ENCODE data around the gene CHPF2. TPM values are rescaled to one million over a fixed set of nuclear protein-coding genes. Genes with fewer than 3 reads are reported as not detected.

The CHPF2 gene
- polyA plus RNA-seq, 1 experiment = 32.9 TPM

GRCh38 chr7:151240536-151240935 is 8.3 kb downstream of the CHPF2 start:
- Histone ChIP-seq H3K9me3 (ENCODE audit: control insufficient read depth, insufficient read depth, low read length) (no peaks in the 10 kb centered on the region; the same call in 1 of the 2 replicates), H3K4me3 (ENCODE audit: low read depth, low read length) (no peak overlapping the region), H3K27ac (ENCODE audit: low read depth, low read length) (no peak overlapping the region), H3K27me3 (ENCODE audit: control insufficient read depth, insufficient read depth, low read length) (no peaks in the 10 kb centered on the region)
- DNase-seq (ENCODE audit: low read depth, low spot score) = no peak
- ChIA-PET CTCF (no interaction called here), POLR2A (no interaction called here)
- TF ChIP-seq, protein P1, sequence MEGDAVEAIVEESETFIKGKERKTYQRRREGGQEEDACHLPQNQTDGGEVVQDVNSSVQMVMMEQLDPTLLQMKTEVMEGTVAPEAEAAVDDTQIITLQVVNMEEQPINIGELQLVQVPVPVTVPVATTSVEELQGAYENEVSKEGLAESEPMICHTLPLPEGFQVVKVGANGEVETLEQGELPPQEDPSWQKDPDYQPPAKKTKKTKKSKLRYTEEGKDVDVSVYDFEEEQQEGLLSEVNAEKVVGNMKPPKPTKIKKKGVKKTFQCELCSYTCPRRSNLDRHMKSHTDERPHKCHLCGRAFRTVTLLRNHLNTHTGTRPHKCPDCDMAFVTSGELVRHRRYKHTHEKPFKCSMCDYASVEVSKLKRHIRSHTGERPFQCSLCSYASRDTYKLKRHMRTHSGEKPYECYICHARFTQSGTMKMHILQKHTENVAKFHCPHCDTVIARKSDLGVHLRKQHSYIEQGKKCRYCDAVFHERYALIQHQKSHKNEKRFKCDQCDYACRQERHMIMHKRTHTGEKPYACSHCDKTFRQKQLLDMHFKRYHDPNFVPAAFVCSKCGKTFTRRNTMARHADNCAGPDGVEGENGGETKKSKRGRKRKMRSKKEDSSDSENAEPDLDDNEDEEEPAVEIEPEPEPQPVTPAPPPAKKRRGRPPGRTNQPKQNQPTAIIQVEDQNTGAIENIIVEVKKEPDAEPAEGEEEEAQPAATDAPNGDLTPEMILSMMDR (IDR thresholded peaks at IDR 0.05; ENCODE audit: low read depth, low read length) = no peak

DNA sequence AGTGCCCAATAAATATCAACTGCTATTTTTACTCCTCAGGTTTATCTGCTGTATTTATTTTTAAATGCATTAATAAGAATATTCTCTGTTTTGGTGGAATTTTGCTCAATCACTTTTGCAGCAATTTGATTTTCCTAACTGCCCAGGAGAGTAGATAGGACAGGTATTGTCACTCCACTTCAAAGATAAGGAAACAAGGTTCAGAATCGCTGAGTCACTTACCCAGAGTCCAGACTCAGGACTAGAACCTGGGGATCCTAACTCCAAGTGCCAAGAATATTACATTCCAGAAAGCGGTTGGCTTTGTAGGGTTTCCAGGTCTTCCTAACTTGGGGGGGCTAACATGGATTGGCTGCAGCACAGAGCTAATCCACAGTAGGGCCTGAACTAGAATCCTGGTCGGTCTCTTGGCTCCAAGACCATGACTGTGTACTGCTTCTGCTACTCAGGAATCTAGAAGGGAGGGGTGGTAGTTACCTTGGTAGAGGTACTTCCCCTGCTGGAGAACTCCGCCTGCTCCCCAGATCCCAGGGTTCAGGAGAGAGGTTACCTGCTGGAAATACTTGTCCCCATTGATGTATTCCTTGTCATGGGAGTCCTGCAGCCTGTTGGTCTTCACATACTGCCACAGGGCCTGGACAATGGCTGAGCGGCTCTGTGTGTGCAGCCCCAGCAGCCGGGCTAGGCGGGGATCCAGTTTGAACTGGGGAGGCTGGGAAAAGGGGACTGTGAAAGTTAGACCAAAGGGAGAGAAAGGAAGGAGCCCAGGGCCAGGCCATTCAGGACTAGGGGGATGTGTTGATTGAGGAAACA is 8.9 kb downstream of the CHPF2 start:
- ChIA-PET CTCF (interaction anchor here (5.1 kb wide), 1 partner anchor 16 kb away, joined by 64 read pairs; the partner anchor contains the start of gene ABCF2), POLR2A (interaction anchor here (1.9 kb wide), 1 partner anchor 14 kb away, joined by 8 read pairs; the partner anchor contains the start of gene ABCF2)
- no peaks in the 10 kb centered on the region; the same call in 1 of the 2 replicates for H3K9me3 ChIP-seq (ENCODE audit: control insufficient read depth, insufficient read depth, low read length)

DNA sequence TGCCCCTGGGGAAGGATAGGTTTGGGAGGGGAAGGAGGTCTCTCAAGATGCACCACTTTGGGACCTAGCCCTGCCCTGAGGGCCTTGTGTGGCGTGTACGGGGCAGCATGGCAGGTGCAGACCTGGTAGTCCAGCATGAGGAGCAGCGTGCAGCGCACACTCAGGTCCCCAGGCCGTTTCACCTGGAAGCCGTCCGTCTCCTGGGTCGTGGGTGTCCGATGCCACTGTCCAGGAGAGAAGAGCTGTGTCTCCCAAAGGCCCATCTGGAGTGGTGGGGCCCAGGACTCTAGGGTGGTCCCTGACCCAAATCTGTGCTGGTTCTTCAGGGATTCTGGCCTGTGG is 9.4 kb downstream of the CHPF2 start:
- H3K9me3 ChIP-seq (ENCODE audit: control insufficient read depth, insufficient read depth, low read length) = no peaks in the 10 kb centered on the region; the same call in 1 of the 2 replicates
- DNase-seq (ENCODE audit: low read depth, low spot score) = no peak
- TF ChIP-seq, protein P1 (IDR thresholded peaks at IDR 0.05; ENCODE audit: low read depth, low read length) = no peak
- no peak overlapping the region for H3K4me3 ChIP-seq (ENCODE audit: low read depth, low read length)
- H3K27ac ChIP-seq (ENCODE audit: low read depth, low read length) = peak overlapping the region; percentile 21
- POLR2A ChIA-PET = interaction anchor here (1.9 kb wide), 1 partner anchor 15 kb away, joined by 8 read pairs; the partner anchor contains the start of gene ABCF2
- CTCF ChIA-PET = interaction anchor here (5.1 kb wide), 1 partner anchor 17 kb away, joined by 64 read pairs; the partner anchor contains the start of gene ABCF2
- H3K27me3 ChIP-seq (ENCODE audit: control insufficient read depth, insufficient read depth, low read length) = no peaks in the 10 kb centered on the region

More for the DNA sequence above, 8.9 kb downstream of the CHPF2 start:
- TF ChIP-seq, protein P1 (IDR thresholded peaks at IDR 0.05; ENCODE audit: low read depth, low read length) = no peak
- H3K27me3 ChIP-seq (ENCODE audit: control insufficient read depth, insufficient read depth, low read length) = no peaks in the 10 kb centered on the region
- H3K4me3 ChIP-seq (ENCODE audit: low read depth, low read length) = no peak overlapping the region
- DNase-seq (ENCODE audit: low read depth, low spot score) = no peak
- H3K27ac ChIP-seq (ENCODE audit: low read depth, low read length) = peak overlapping the region; percentile 21

DNA sequence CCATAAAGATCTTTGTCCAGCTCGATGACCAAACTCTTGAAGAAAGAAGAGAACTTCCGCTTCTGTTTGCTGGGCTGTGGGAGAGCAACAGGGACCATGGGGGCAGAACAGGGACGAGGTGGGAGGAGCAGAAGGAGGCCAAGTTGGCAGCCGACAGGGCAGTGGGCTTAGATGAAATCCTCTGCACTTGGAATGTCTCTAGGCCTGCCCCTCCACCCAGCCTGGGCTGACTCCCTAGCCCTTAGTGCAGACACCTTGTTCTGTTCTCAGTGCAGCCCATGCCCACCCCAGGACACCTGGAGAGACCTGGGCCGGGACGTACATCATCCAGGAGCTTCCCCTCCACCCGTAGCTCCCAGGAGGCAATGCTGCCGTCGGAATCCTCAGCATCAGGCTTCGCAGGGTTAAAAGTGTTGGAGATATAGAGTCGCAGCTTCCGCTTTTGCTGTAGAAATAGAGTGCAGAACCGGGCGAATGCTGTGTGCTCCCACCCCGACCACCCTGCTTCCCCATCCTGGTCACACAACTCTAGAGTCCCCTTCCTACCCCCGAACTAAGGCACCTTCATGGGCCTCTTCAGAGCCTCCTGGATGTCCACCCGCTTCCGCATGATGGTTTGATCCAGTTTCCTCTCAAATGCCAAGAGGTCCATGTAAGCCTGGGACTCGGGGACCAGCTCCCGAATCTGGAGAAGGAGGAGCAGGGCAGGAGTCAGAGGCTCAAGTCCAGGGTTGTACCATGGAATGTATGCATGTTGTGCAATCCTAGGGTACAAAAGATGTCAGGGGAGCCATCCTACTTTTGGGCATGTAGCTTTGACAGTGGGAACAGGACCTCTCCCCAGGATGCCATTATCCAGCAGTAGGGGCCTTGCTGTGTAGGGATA is 10.1 kb downstream of the CHPF2 start:
- ChIA-PET POLR2A (interaction anchor here (0.8 to 1.9 kb wide), 2 partner anchors 10 to 15 kb away, joined by 5 to 8 read pairs; partner anchors contain the start of gene ABCF2), CTCF (interaction anchor here (0.7 to 5.1 kb wide), 4 partner anchors 10 to 62 kb away, joined by 3 to 64 read pairs (median 10); partner anchors contain the start of gene ABCF2)
- no peaks in the 10 kb centered on the region; the same call in 1 of the 2 replicates for H3K9me3 ChIP-seq (ENCODE audit: control insufficient read depth, insufficient read depth, low read length)
- TF ChIP-seq, protein P1 (IDR thresholded peaks at IDR 0.05; ENCODE audit: low read depth, low read length) = no peak
- no peaks in the 10 kb centered on the region for H3K27me3 ChIP-seq (ENCODE audit: control insufficient read depth, insufficient read depth, low read length)
- no peak overlapping the region for H3K27ac ChIP-seq (ENCODE audit: low read depth, low read length)
- H3K4me3 ChIP-seq (ENCODE audit: low read depth, low read length) = no peak overlapping the region
- DNase-seq (ENCODE audit: low read depth, low spot score) = no peak

Measured in AG04450 (cell line).